Astrocyte of the spinal cord (primary cell): ENCODE measurements around the gene KCTD3.

ENCODE experiments used
- DNase-seq: peaks from one replicate; pipeline ENCODE4 v3.0.0; 2011; ENCODE audit warnings: low read depth, low spot score
- H3K4me3 ChIP-seq: 2 replicates; pipeline ENCODE4 v1.5.1; 2011; ENCODE audit warnings: low read depth, mild to moderate bottlenecking, low read length, moderate library complexity
- CTCF ChIP-seq: IDR thresholded peaks from 2 replicates; pipeline ENCODE4 v1.5.1; 2012; ENCODE audit warnings: low read depth, mild to moderate bottlenecking, low read length, inconsistent platforms
- in situ Hi-C: cut with HindIII; loops from 2 replicates; pipeline ENCODE4 v1.10.0; 2017; ENCODE audit warnings: low sequenced_read_pairs

The KCTD3 gene

GRCh38 chr1:215566556-215567490 is at the start of gene KCTD3:
KCTD3 (plus strand) TSS chr1:215567304; CDS start chr1:215567686, 382 bp downstream.
- in situ Hi-C loops, result no loop called here
- no peak for TF ChIP-seq CTCF
- DNase-seq, result peak; percentile 65
- H3K4me3 ChIP-seq, result peak within 1 kb of the TSS; percentile 63

- peak; percentile 52 for TF ChIP-seq CTCF
- in situ Hi-C loops, result no loop called here
- peak; percentile 41 for DNase-seq
- no peak overlapping the region for H3K4me3 ChIP-seq
Observed at GRCh38 chr1:215517441-215517891, 49.6 kb upstream of the KCTD3 start.

- no peak for DNase-seq
- H3K4me3 ChIP-seq, result no peak overlapping the region
- in situ Hi-C loops, result no loop called here
- TF ChIP-seq CTCF, result no peak
Observed at GRCh38 chr1:215518594-215518993, 48.5 kb upstream of the KCTD3 start.

GRCh38 chr1:215521279-215521678 is 45.8 kb upstream of the KCTD3 start:
- no peak overlapping the region for H3K4me3 ChIP-seq
- no peak for TF ChIP-seq CTCF
- in situ Hi-C loops, result no loop called here
- DNase-seq, result no peak

GRCh38 chr1:215523128-215523861 is 43.8 kb upstream of the KCTD3 start:
- peak; percentile 15 for TF ChIP-seq CTCF
- in situ Hi-C loops, result no loop called here
- H3K4me3 ChIP-seq, result no peak overlapping the region
- DNase-seq, result peak; percentile 25

- no peak overlapping the region for H3K4me3 ChIP-seq
- in situ Hi-C loops, result no loop called here
- peak; percentile 13 for DNase-seq
Observed at GRCh38 chr1:215523906-215524305, 43.2 kb upstream of the KCTD3 start.

More at GRCh38 chr1:215523906-215524305, 43.2 kb upstream of the KCTD3 start:
- no peak for TF ChIP-seq CTCF
